ENCODE data around the gene NBPF26.
"Not testable (repeated sequence)": the region's sequence is repeated elsewhere in the genome, so short reads cannot be mapped to it uniquely, and the experiment has no call there.

Gene NBPF26

GRCh38 chr1:120723715-120724402 lies at the start of gene NBPF26:
TSS of gene NBPF26 (plus strand) at chr1:120723945.
- peak; percentile 51 for DNase-seq (ENCODE audit: low read depth)

GRCh38 chr1:120680106-120680819 lies 43.5 kb upstream of the NBPF26 start:
- DNase-seq (ENCODE audit: low read depth), result not testable (repeated sequence)

GRCh38 chr1:120680938-120681337 lies 42.8 kb upstream of the NBPF26 start:
- DNase-seq (ENCODE audit: low read depth), result not testable (repeated sequence)

GRCh38 chr1:120684397-120684796 lies 39.3 kb upstream of the NBPF26 start:
- DNase-seq (ENCODE audit: low read depth), result not testable (repeated sequence)

GRCh38 chr1:120685622-120686021 lies 38.1 kb upstream of the NBPF26 start:
- not testable (repeated sequence) for DNase-seq (ENCODE audit: low read depth)

GRCh38 chr1:120687250-120687649 lies 36.5 kb upstream of the NBPF26 start:
- DNase-seq (ENCODE audit: low read depth), result not testable (repeated sequence)

- DNase-seq (ENCODE audit: low read depth), result not testable (repeated sequence)
Observed at GRCh38 chr1:120700807-120701562, 22.8 kb upstream of the NBPF26 start.

GRCh38 chr1:120723358-120723714 lies 409 bp upstream of the NBPF26 start:
- not testable (repeated sequence) for DNase-seq (ENCODE audit: low read depth)

GRCh38 chr1:120724507-120724906 lies 762 bp downstream of the NBPF26 start:
- DNase-seq (ENCODE audit: low read depth), result not testable (repeated sequence)

GRCh38 chr1:120728811-120729210 lies 5.1 kb downstream of the NBPF26 start:
- peak; percentile 20 for DNase-seq (ENCODE audit: low read depth)

GRCh38 chr1:120769090-120769489 lies 45.3 kb downstream of the NBPF26 start:
- DNase-seq (ENCODE audit: low read depth), result not testable (repeated sequence)

- DNase-seq (ENCODE audit: low read depth), result not testable (repeated sequence)
Observed at GRCh38 chr1:120805452-120805851, 81.7 kb downstream of the NBPF26 start.

- not testable (repeated sequence) for DNase-seq (ENCODE audit: low read depth)
Observed at GRCh38 chr1:120811822-120812221, 88.1 kb downstream of the NBPF26 start.

GRCh38 chr1:120825051-120825450 lies 101.3 kb downstream of the NBPF26 start:
- DNase-seq (ENCODE audit: low read depth), result not testable (repeated sequence)

- not testable (repeated sequence) for DNase-seq (ENCODE audit: low read depth)
Observed at GRCh38 chr1:120826623-120827022, 102.9 kb downstream of the NBPF26 start.

GRCh38 chr1:120844186-120844944 lies 120.6 kb downstream of the NBPF26 start:
- DNase-seq (ENCODE audit: low read depth), result peak; percentile 48

GRCh38 chr1:120844945-120845330 lies 121.2 kb downstream of the NBPF26 start:
- not testable (repeated sequence) for DNase-seq (ENCODE audit: low read depth)

GRCh38 chr1:120849400-120850286 lies 125.9 kb downstream of the NBPF26 start:
- DNase-seq (ENCODE audit: low read depth), result not testable (repeated sequence)

GRCh38 chr1:120850287-120850536 lies 126.5 kb downstream of the NBPF26 start:
- not testable (repeated sequence) for DNase-seq (ENCODE audit: low read depth)

GRCh38 chr1:120850537-120851421 lies 127.0 kb downstream of the NBPF26 start:
- DNase-seq (ENCODE audit: low read depth), result peak; percentile 63
